GM13977 (cell line): Measurements from ENCODE around the gene MBD6.
"Not testable (repeated sequence)": the region's sequence is repeated elsewhere in the genome, so short reads cannot be mapped to it uniquely, and the experiment has no call there.

Experiments used
- DNase-seq: peaks from one replicate; pipeline ENCODE4 v3.0.0; 2012; ENCODE audit warnings: low spot score
- in situ Hi-C: fragments of 300-500 bp; cut with MboI; formaldehyde crosslinking; loops from one replicate; pipeline ENCODE4 v1.12.0; 2022; ENCODE audit warnings: low sequenced_read_pairs, low pct_unique_long_range_greater_than_20kb, mixed read lengths, inconsistent platforms; ENCODE audit not compliant: unreplicated experiment
- TF ChIP-seq, protein P1 (sequence below): IDR thresholded peaks from 2 replicates; pipeline ENCODE4 v1.5.1; 2012; ENCODE audit warnings: mild to moderate bottlenecking, control low read depth; ENCODE audit not compliant: insufficient read depth; ENCODE audit errors: extremely low read depth, missing control alignments

Gene MBD6

DNA sequence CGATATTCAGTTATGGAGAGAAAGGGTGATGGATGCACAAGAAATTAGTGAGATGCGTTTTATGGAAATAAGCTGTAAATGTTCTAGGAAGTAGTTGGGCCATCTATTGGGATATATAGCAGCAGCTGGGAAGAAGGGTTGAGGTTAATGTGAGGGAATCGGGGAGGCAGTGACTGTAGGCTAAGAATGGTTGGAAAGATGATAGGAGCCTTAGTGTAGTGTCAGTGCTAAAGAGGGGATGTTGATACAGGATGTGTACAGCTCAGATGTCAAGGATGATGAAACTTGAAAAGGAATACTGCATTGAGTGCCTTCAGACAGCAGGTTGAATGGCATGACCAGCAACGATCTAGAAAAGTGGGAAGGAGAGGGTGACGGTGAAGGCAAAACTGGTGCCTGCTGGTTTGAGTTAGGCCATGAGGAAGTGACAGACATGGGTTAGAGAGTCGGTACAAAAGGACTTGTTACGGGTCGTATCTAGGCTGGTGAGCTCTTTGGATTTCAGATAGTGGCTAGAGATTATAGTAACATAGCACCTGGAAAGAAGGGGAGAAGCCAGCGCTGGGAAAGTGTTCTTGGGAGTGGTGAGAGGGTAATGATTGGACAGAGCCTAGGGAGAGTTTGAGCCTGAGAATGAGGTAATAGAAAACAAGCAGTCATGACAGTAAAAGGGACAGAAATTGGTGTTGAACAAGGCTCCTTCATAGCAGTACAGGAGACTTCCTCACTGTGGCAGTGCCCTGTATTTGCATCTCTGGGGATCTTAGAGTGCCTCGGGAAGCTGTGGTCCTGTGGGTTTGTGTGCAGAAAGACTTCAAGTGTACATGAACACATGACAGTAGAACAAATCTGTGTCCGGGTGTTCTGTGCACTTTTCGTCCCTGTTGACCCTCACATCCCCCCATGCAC lies 25.1 kb upstream of the MBD6 start:
- TF ChIP-seq, protein P1, sequence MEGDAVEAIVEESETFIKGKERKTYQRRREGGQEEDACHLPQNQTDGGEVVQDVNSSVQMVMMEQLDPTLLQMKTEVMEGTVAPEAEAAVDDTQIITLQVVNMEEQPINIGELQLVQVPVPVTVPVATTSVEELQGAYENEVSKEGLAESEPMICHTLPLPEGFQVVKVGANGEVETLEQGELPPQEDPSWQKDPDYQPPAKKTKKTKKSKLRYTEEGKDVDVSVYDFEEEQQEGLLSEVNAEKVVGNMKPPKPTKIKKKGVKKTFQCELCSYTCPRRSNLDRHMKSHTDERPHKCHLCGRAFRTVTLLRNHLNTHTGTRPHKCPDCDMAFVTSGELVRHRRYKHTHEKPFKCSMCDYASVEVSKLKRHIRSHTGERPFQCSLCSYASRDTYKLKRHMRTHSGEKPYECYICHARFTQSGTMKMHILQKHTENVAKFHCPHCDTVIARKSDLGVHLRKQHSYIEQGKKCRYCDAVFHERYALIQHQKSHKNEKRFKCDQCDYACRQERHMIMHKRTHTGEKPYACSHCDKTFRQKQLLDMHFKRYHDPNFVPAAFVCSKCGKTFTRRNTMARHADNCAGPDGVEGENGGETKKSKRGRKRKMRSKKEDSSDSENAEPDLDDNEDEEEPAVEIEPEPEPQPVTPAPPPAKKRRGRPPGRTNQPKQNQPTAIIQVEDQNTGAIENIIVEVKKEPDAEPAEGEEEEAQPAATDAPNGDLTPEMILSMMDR = no peak
- in situ Hi-C loops = no loop called here
- DNase-seq = no peak

DNA sequence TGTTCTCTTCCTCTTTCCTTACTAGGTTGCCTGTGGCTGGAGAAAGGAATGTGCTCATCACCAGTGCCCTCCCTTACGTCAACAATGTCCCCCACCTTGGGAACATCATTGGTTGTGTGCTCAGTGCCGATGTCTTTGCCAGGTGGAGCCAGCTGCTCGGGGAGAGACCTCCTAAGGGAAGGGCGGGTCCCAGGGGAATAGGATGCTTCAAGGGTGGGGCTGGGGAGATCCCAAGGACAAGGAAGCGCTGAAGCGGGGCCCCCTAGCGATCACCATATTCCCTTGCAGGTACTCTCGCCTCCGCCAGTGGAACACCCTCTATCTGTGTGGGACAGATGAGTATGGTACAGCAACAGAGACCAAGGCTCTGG lies 24.5 kb upstream of the MBD6 start:
- in situ Hi-C loops = no loop called here
- TF ChIP-seq, protein P1 = no peak
- DNase-seq = no peak

DNA sequence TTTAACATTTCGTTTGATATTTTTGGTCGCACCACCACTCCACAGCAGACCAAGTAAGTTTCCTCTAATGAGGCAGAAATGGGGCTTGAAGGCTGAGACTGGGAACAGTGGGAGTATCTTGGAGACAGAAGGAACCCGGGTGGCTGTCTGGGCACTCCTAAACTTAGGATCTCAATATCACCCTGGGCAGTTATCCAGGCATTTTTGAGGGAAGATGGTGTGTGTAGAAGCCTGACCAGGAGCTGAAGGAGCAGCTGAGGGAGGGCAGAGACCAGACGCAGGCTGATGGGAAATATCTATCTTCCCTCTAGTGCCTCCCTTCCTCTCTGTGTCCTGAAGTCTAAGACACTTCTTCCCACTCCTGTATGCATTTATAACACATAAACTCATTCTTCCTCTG lies 24.1 kb upstream of the MBD6 start:
- DNase-seq = no peak
- in situ Hi-C loops = no loop called here
- TF ChIP-seq, protein P1 = no peak

DNA sequence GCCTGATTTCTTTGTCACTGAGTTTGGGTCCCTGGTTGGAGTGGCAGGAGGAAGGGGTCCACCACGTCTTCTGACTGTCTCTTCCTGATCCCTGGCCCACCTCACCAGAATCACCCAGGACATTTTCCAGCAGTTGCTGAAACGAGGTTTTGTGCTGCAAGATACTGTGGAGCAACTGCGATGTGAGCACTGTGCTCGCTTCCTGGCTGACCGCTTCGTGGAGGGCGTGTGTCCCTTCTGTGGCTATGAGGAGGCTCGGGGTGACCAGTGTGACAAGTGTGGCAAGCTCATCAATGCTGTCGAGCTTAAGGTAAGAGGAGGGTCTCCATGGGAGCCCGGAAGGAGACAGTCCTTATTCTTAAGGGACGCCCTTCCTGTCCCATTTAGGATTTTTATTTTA lies 22.4 kb upstream of the MBD6 start:
- in situ Hi-C loops = no loop called here
- TF ChIP-seq, protein P1 = no peak
- DNase-seq = no peak

DNA sequence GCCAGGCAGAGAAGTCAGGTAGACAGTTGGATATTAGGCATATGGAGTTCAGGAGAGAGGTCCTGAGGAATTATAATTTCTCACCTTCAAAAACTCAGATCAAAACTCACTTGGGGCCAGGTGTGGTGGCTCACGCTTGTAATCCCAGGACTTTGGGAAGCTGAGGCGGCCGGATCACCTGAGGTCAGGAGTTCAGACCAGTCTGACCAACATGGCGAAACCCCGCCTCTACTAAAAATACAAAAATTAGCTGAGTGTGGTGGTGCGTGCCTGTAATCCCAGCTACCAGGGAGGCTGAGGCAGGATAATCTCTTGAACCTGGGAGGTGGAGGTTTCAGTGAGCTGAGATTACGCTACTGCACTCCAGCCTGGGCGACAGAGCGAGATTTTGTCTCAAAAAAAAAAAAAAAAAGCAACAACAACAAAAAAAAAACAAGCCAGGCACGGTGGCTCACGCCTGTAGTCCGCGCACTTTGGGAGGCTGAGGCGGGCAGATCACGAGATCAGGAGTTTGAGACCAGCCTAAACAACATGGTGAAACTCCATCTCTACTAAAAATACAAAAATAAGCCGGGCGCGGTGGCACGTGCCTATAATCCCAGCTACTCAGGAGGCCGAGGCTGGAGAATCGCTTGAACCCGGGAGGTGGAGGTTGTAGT lies 20.2 kb upstream of the MBD6 start:
- in situ Hi-C loops, DNase-seq: not testable (repeated sequence)

DNA sequence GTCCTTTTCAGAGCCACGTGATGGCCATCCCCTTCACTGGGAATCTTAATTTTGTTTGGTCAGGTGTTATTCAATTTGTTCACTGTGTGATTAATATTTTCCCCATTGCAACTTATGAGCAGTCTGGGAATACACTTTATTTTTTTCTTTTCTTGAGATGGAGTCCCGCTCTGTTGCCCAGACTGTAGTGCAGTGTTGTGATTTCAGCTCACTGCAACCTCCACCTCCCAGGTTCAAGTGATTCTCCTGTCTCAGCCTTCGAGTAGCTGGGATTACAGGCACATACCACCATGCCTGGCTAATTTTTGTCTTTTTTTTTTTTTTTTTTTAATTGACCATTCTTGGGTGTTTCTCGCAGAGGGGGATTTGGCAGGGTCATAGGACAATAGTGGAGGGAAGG lies 16.1 kb upstream of the MBD6 start:
- DNase-seq, in situ Hi-C loops: not testable (repeated sequence)

DNA sequence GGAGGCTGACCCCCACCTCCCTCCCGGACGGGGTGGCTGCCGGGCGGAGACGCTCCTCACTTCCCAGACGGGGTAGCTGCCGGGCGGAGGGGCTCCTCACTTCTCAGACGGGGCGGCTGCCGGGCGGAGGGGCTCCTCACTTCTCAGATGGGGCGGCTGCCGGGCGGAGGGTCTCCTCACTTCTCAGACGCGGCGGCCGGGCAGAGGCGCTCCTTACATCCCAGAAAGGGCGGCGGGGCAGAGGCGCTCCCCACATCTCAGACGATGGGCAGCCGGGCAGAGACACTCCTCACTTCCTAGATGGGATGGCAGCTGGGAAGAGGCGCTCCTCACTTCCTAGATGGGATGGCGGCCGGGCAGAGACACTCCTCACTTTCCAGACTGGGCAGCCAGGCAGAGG lies 14.8 kb upstream of the MBD6 start:
- in situ Hi-C loops, DNase-seq: not testable (repeated sequence)

DNA sequence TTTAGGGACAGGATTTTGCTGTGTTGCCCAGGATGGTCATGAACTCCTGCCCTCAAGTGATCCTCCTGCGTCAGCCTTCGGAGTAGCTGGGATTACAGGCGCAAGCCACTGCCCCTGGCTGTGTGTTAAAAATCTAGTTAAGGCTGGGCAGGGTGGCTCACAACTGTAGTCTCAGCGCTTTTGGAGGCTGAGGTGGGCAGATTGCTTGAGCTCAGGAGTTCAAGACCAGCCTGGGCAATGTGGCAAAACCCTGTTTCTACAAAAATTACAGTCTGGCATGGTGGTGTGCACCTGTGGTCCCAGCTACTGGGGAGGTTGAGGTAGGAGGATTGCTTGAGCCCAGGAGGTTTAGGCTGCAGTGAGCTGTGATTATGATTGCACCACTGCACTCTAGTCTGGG lies 11.5 kb upstream of the MBD6 start:
- DNase-seq = no peak
- TF ChIP-seq, protein P1 = no peak
- in situ Hi-C loops = no loop called here
